GM12878 (cell line): ENCODE measurements around the gene CCNL2.

Experiments
- EGR1 ChIP-seq, 2 experiments: IDR thresholded peaks; 1 replicate in 1 of 2; 2 replicates in 1 of 2; pipeline ENCODE4 v1.6.1; 2011 to 2012; ENCODE audit warnings: low read depth in 2 of 2, low read length in 2 of 2, borderline replicate concordance in 1 of 2, mild to moderate bottlenecking in 1 of 2, moderate library complexity in 1 of 2
- EZH2 ChIP-seq: IDR thresholded peaks from 2 replicates; pipeline ENCODE4 v1.6.1; 2012; ENCODE audit warnings: low read depth, mild to moderate bottlenecking, control low read depth, inconsistent platforms, low read length, borderline replicate concordance; ENCODE audit not compliant: control insufficient read depth
- SUZ12 ChIP-seq: fragments of 200-600 bp; sonication (generic); IDR thresholded peaks from one replicate; pipeline ENCODE4 v1.6.1; 2018; ENCODE audit warnings: antibody characterized with exemption, mild to moderate bottlenecking; ENCODE audit not compliant: unreplicated experiment

GRCh38 chr1:1395166-1395565 lies 4.0 kb downstream of the CCNL2 start:
- TF ChIP-seq SUZ12 (no peak), EZH2 (no peak), EGR1 (IDR thresholded peaks at IDR 0.05; ENCODE audit: borderline replicate concordance in 1 of 2, low read depth in 2 of 2, low read length in 2 of 2) (no peak)
